Measurements from ENCODE around the gene ATP9B. TPM values are rescaled to one million over a fixed set of nuclear protein-coding genes. Genes with fewer than 3 reads are reported as not detected.

The ATP9B gene
- total RNA-seq, 1 donor, result 29.3 TPM

GRCh38 chr18:79402977-79403722, 334.0 kb downstream of the ATP9B start:
- peak; percentile 99 for DNase-seq (ENCODE audit: insufficient read length, low spot score, missing footprints)
- Histone ChIP-seq H3K4me1 (ENCODE audit: insufficient read depth, low read length) (no peaks in the 10 kb centered on the region), H3K9me3 (ENCODE audit: low read depth, low read length) (no peaks in the 10 kb centered on the region), H3K27me3 (ENCODE audit: insufficient read depth, low read length) (no peaks in the 10 kb centered on the region), H2AFZ (ENCODE audit: low read length) (peak overlapping the region; percentile 20), H3K36me3 (ENCODE audit: insufficient read depth, low read length) (no peaks in the 10 kb centered on the region), H4K20me1 (ENCODE audit: insufficient read depth, low read length) (peaks cover 7% of the 10 kb centered on the region), H3K4me2 (ENCODE audit: insufficient read depth, low read length) (peak overlapping the region; percentile 68), H3K27ac (ENCODE audit: low read depth, low read length) (no peak overlapping the region), H3K4me3 (ENCODE audit: insufficient read depth, low read length) (peak overlapping the region; percentile 55), H3K79me2 (ENCODE audit: insufficient read depth, low read length) (no peaks in the 10 kb centered on the region)
- no peak for TF ChIP-seq CTCF (IDR thresholded peaks at IDR 0.05; ENCODE audit: extremely low read depth, low read depth, low read length)

GRCh38 chr18:79403723-79404566, 334.8 kb downstream of the ATP9B start:
- no peaks in the 10 kb centered on the region for H3K27me3 ChIP-seq (ENCODE audit: insufficient read depth, low read length)
- H3K4me3 ChIP-seq (ENCODE audit: insufficient read depth, low read length), result peak overlapping the region; percentile 55
- H2AFZ ChIP-seq (ENCODE audit: low read length), result peak overlapping the region; percentile 20
- H3K4me2 ChIP-seq (ENCODE audit: insufficient read depth, low read length), result peak overlapping the region; percentile 68
- H3K27ac ChIP-seq (ENCODE audit: low read depth, low read length), result no peak overlapping the region
- peaks cover 7% of the 10 kb centered on the region for H4K20me1 ChIP-seq (ENCODE audit: insufficient read depth, low read length)
- no peaks in the 10 kb centered on the region for H3K79me2 ChIP-seq (ENCODE audit: insufficient read depth, low read length)
- no peaks in the 10 kb centered on the region for H3K4me1 ChIP-seq (ENCODE audit: insufficient read depth, low read length)
- no peaks in the 10 kb centered on the region for H3K9me3 ChIP-seq (ENCODE audit: low read depth, low read length)
- TF ChIP-seq CTCF (IDR thresholded peaks at IDR 0.05; ENCODE audit: extremely low read depth, low read depth, low read length), result no peak
- H3K36me3 ChIP-seq (ENCODE audit: insufficient read depth, low read length), result no peaks in the 10 kb centered on the region
- DNase-seq (ENCODE audit: insufficient read length, low spot score, missing footprints), result peak; percentile 81

GRCh38 chr18:79404567-79404910, 335.3 kb downstream of the ATP9B start:
- no peak overlapping the region for H3K4me3 ChIP-seq (ENCODE audit: insufficient read depth, low read length)
- DNase-seq (ENCODE audit: insufficient read length, low spot score, missing footprints), result peak; percentile 83
- no peaks in the 10 kb centered on the region for H3K27me3 ChIP-seq (ENCODE audit: insufficient read depth, low read length)
- no peak for TF ChIP-seq CTCF (IDR thresholded peaks at IDR 0.05; ENCODE audit: extremely low read depth, low read depth, low read length)
- H3K36me3 ChIP-seq (ENCODE audit: insufficient read depth, low read length), result no peaks in the 10 kb centered on the region
- H3K79me2 ChIP-seq (ENCODE audit: insufficient read depth, low read length), result no peaks in the 10 kb centered on the region
- H3K4me2 ChIP-seq (ENCODE audit: insufficient read depth, low read length), result no peak overlapping the region
- H3K4me1 ChIP-seq (ENCODE audit: insufficient read depth, low read length), result no peaks in the 10 kb centered on the region
- H4K20me1 ChIP-seq (ENCODE audit: insufficient read depth, low read length), result peaks cover 7% of the 10 kb centered on the region
- H3K9me3 ChIP-seq (ENCODE audit: low read depth, low read length), result no peaks in the 10 kb centered on the region
- no peak overlapping the region for H2AFZ ChIP-seq (ENCODE audit: low read length)
- no peak overlapping the region for H3K27ac ChIP-seq (ENCODE audit: low read depth, low read length)

Data from osteoblast (primary cell).